MM.1S (cell line): Measurements from ENCODE around the gene CASP9.

ENCODE experiments used
- DNase-seq: peaks from one replicate; pipeline ENCODE4 v3.0.0-alpha.2; 2015
- H2AFZ ChIP-seq: fragments of 300-600 bp; sonication (generic); 2 replicates; pipeline ENCODE4 v1.6.0; 2016; ENCODE audit warnings: antibody characterized with exemption, low read length
- H3F3A ChIP-seq: fragments of 300-600 bp; sonication (generic); 2 replicates; pipeline ENCODE4 v1.6.1; 2016; ENCODE audit warnings: mild to moderate bottlenecking, antibody characterized with exemption, low read length, moderate library complexity, mixed read lengths; ENCODE audit not compliant: insufficient read depth
- H3K27ac ChIP-seq: fragments of 300-600 bp; sonication (generic); 2 replicates; pipeline ENCODE4 v1.5.1; 2016; ENCODE audit warnings: mild to moderate bottlenecking, low read length
- H3K27me3 ChIP-seq: fragments of 300-600 bp; sonication (generic); replicated peaks from 2 replicates; pipeline ENCODE4 v1.6.0; 2016; ENCODE audit warnings: low read length; ENCODE audit not compliant: insufficient read depth
- H3K36me3 ChIP-seq: fragments of 300-600 bp; sonication (generic); replicated peaks from 2 replicates; pipeline ENCODE4 v1.6.1; 2016; ENCODE audit warnings: mild to moderate bottlenecking, low read length, mixed read lengths; ENCODE audit not compliant: insufficient read depth
- H3K4me1 ChIP-seq: fragments of 300-600 bp; sonication (generic); 2 replicates; pipeline ENCODE4 v1.6.1; 2016; ENCODE audit warnings: low read length, mixed read lengths
- H3K4me2 ChIP-seq: fragments of 300-600 bp; sonication (generic); 2 replicates; pipeline ENCODE4 v1.6.0; 2016; ENCODE audit warnings: low read depth, low read length
- H3K4me3 ChIP-seq: fragments of 300-600 bp; sonication (generic); 2 replicates; pipeline ENCODE4 v1.5.1; 2016; ENCODE audit warnings: low read length, mixed read lengths
- H3K79me2 ChIP-seq: fragments of 300-600 bp; sonication (generic); 2 replicates; pipeline ENCODE4 v1.6.1; 2016; ENCODE audit warnings: mixed run types, low read length, mixed read lengths
- H3K9ac ChIP-seq: fragments of 300-600 bp; sonication (generic); 2 replicates; pipeline ENCODE4 v1.6.1; 2016; ENCODE audit warnings: low read length, mixed read lengths
- H3K9me2 ChIP-seq: fragments of 300-600 bp; sonication (generic); replicated peaks from 2 replicates; pipeline ENCODE4 v1.6.1; 2016; ENCODE audit warnings: mild to moderate bottlenecking, low read length, mixed read lengths; ENCODE audit not compliant: insufficient read depth
- H3K9me3 ChIP-seq: fragments of 300-600 bp; sonication (generic); replicated peaks from 2 replicates; pipeline ENCODE4 v1.6.1; 2016; ENCODE audit warnings: mild to moderate bottlenecking, low read length, mixed read lengths; ENCODE audit not compliant: insufficient read depth
- H4K20me1 ChIP-seq: fragments of 300-600 bp; sonication (generic); 2 replicates; pipeline ENCODE4 v1.6.1; 2016; ENCODE audit warnings: mild to moderate bottlenecking, low read length, moderate library complexity, mixed read lengths; ENCODE audit not compliant: insufficient read depth
- EZH2 ChIP-seq: fragments of 300-600 bp; sonication (generic); optimal IDR thresholded peaks from 2 replicates; pipeline ENCODE3; 2017; ENCODE audit warnings: low read depth, mild to moderate bottlenecking, antibody characterized with exemption, low read length, mixed read lengths
- EZH2phosphoT487 ChIP-seq: fragments of 300-600 bp; sonication (generic); IDR thresholded peaks from 2 replicates; pipeline ENCODE4 v1.6.1; 2018; ENCODE audit warnings: antibody characterized with exemption, low read length
- TF ChIP-seq, protein P1 (sequence below): fragments of 300-600 bp; sonication (generic); IDR thresholded peaks from 2 replicates; pipeline ENCODE4 v1.5.1; 2016; ENCODE audit warnings: antibody characterized with exemption, low read length, mixed read lengths

CASP9 gene

DNA sequence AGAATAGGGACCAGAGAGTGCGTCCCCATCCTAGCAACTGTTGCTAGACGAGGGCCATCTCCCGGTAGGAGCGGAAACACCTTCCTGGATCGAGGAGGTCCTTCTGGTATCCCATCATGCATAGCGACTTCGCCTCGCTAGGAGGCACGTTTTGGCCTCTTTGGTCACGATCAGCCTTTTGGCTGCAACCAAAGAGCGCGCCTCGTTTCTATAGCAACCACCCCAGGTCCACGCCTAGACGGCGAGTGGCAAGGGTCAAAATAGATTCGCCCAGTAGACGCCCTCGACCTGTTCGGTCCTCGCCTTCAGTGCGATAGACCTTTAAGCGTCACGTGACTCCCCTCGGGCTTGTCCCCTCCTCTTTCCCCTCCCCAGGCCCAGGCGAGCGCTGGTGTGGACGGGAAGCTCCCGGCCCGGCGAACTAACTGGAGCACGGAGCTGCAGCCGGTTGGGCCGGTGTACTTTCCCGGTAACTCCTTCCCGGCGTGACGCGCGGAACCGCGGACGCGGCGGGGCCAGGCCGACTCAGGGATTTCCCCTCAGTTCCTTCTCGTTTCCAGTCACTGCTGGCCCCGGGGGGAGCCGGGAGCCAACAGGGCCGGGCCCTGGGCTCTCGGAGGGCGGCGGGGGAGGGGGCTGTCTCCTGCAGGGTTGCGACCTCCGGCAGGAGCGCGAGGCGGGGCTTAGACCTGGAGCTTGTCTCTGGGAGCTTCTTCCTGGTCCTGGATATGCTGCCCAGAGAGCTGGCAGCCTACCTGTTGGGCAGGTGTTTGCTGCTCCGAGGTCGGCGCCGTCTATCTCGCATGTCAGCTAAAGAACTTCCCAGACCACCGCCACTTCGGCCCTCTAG lies 2.7 kb upstream of the CASP9 start, which contains the start of gene DNAJC16:
DNAJC16 (plus strand) TSS at position 359 of the 850 bp plus-strand sequence. CDS start 2,258 bp downstream, outside the sequence.
- Histone ChIP-seq H3K79me2 (peaks cover 24% of the 10 kb centered on the region), H3K27ac (peak within 1 kb of the TSS; percentile 69)
- DNase-seq, result peak; percentile 100

DNA sequence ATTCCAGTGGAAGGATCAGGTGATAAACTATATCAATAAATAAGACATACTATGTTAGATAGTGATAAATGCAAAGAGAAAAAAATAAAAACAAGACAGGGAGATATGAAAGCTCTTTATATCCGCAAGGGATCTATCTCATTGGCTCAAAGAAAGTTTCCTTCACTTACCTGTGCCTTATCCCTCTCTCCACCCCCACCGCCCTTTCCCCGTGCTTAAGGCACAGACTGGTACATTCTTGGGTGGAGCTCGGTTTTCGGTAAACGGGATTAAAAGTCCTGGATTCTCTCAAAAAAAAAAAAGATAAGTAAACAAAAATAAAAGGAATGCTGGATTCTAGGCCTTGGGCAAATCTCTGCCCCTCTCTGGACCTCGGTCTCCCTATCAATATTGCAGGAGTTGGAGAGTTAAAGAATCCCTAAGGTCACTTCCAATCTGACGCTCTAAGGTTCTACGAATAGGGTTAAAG lies 2.0 kb upstream of the CASP9 start:
- Histone ChIP-seq H3K9me2 (no peaks in the 10 kb centered on the region), H4K20me1 (no peaks in the 10 kb centered on the region), H3K36me3 (no peaks in the 10 kb centered on the region), H3K4me3 (peak overlapping the region; percentile 93), H3K4me1 (peaks cover 16% of the 10 kb centered on the region), H3K4me2 (peak overlapping the region; percentile 74), H3F3A (peaks cover 10% of the 10 kb centered on the region), H2AFZ (peak overlapping the region; percentile 78), H3K9ac (peak overlapping the region; percentile 61; the same call in 1 of the 2 replicates), H3K9me3 (no peaks in the 10 kb centered on the region), H3K79me2 (peaks cover 24% of the 10 kb centered on the region), H3K27ac (peak overlapping the region; percentile 56; the same call in 1 of the 2 replicates), H3K27me3 (no peaks in the 10 kb centered on the region)
- TF ChIP-seq EZH2, result no peak
- TF ChIP-seq EZH2phosphoT487, result no peak
- TF ChIP-seq, protein P1, sequence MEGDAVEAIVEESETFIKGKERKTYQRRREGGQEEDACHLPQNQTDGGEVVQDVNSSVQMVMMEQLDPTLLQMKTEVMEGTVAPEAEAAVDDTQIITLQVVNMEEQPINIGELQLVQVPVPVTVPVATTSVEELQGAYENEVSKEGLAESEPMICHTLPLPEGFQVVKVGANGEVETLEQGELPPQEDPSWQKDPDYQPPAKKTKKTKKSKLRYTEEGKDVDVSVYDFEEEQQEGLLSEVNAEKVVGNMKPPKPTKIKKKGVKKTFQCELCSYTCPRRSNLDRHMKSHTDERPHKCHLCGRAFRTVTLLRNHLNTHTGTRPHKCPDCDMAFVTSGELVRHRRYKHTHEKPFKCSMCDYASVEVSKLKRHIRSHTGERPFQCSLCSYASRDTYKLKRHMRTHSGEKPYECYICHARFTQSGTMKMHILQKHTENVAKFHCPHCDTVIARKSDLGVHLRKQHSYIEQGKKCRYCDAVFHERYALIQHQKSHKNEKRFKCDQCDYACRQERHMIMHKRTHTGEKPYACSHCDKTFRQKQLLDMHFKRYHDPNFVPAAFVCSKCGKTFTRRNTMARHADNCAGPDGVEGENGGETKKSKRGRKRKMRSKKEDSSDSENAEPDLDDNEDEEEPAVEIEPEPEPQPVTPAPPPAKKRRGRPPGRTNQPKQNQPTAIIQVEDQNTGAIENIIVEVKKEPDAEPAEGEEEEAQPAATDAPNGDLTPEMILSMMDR, result no peak
- DNase-seq, result no peak

More for the DNA sequence above, 2.7 kb upstream of the CASP9 start, which contains the start of gene DNAJC16:
- Histone ChIP-seq H3K27me3 (no peaks in the 10 kb centered on the region), H3K36me3 (no peaks in the 10 kb centered on the region), H3K9ac (peak within 1 kb of the TSS; percentile 83), H3K4me1 (peaks cover 16% of the 10 kb centered on the region), H3K4me2 (peak within 1 kb of the TSS; percentile 97), H3K4me3 (peak within 1 kb of the TSS; percentile 93), H3F3A (peaks cover 10% of the 10 kb centered on the region), H3K9me2 (no peaks in the 10 kb centered on the region), H4K20me1 (no peaks in the 10 kb centered on the region), H3K9me3 (no peaks in the 10 kb centered on the region), H2AFZ (peak within 1 kb of the TSS; percentile 78)
- TF ChIP-seq, protein P1, result peak; percentile 23
- no peak for TF ChIP-seq EZH2
- no peak for TF ChIP-seq EZH2phosphoT487

DNA sequence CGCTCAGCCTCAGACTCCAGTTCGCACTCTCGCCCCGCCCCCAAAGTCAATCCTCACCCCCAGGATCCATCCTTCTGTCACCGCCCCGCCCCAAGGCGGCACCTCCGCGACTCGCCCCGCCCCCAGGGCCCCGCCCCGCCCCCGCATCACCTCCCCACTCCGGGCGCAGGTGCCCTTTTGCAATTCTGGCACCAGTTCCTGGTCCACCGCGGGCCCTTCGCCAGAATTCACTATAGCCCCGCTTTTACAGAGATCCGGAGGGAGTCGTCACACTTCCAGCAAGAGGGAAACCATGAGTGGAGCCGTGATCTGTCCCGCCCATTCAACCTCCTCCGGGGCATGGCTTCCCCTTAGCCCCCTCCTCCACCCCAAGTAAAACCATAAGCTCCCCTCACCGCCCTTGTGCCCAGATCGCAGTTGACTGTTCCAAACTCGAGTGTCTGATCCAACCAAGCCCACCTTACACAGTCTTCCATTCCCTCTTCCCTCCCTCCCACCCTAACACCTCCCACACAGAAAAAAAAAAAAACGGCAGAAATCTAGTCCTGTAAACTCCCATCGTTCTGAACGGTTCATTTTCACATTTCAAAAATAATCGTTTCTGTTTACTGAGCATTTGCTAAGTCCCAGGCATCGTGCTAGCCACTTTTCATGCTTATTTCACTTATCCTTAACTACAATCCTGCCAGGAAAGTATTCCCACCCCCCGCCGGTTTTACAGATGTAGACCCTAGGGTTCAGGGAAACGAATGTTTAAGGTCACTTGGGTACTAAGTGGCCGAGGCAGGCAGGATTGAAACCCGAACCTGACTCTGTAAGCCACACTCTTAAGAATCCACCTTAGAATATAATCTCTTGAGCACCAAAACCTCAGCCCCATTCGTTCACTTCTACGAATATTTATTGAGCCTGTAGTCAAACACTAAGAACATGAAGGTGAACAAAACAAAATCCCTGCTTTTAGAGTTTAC lies 1.3 kb upstream of the CASP9 start:
- no peaks in the 10 kb centered on the region for H3K9me2 ChIP-seq
- no peaks in the 10 kb centered on the region for H3K27me3 ChIP-seq
- H3K4me2 ChIP-seq, result peak overlapping the region; percentile 74
- peak; percentile 97 for DNase-seq
- peaks cover 16% of the 10 kb centered on the region for H3K4me1 ChIP-seq
- peak overlapping the region; percentile 56; the same call in 1 of the 2 replicates for H3K27ac ChIP-seq
- H3F3A ChIP-seq, result peaks cover 10% of the 10 kb centered on the region
- H3K79me2 ChIP-seq, result peaks cover 24% of the 10 kb centered on the region
- peak overlapping the region; percentile 61 for H3K9ac ChIP-seq
- TF ChIP-seq EZH2, result no peak
- TF ChIP-seq, protein P1, result no peak
- TF ChIP-seq EZH2phosphoT487, result no peak
- H2AFZ ChIP-seq, result peak overlapping the region; percentile 78
- H3K36me3 ChIP-seq, result no peaks in the 10 kb centered on the region
- H4K20me1 ChIP-seq, result no peaks in the 10 kb centered on the region
- no peaks in the 10 kb centered on the region for H3K9me3 ChIP-seq
- H3K4me3 ChIP-seq, result peak overlapping the region; percentile 93
